ENCODE data around the gene NEAT1.
"Not testable (repeated sequence)": the region's sequence is repeated elsewhere in the genome, so short reads cannot be mapped to it uniquely, and the experiment has no call there.

NEAT1 gene

DNA sequence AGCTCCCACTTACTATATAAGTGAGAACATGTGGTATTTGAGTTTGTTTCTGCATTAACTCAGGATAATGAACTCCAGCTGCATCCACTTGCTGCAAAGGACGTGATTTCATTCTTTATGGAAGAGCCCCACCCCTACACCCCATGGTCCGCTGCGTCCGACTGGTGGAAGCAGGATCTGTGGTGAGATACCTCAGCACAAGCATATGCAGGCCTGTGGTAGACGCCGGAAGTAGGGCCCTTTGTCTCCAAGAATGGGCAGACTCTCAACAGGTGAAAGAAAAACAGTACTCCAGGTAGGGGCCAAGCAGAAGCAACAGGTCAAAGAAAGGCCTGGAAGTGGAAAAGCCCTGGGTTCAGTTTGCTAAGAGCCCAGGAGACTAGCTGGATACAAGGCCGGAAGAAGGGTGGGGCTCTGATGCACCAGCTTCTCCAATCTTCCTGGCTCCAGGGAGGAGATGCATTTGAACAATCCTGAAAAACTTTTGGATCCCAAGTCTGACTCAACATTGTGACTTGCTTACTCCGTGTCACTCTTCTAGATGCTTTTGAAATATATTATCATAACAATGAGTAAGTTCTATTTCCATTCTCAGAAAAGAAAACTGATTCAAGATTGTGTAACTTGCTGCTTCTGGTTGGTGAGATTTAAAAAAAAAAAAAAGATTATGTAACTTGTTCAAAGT lies 30.4 kb downstream of the NEAT1 start:
- DNase-seq (ENCODE audit: low spot score) = no peak

DNA sequence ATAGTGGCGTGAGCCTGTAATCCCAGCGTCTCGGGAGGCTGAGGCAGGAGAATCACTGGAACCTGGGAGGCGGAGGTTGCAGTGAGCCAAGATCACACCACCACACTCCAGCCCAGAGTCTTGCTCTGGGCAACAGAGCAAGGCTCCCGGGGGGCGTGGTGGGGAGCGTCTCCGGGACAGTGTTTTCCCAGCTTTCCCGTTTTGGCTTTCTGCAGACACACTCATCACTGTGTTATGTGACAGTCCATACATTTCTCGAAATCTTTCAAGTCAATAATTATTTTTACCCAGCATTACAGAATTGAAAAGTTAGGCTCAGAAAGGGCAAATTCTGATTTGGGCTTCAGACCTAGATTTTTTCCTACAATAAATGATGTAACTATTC lies 31.7 kb downstream of the NEAT1 start:
- DNase-seq (ENCODE audit: low spot score) = no peak

DNA sequence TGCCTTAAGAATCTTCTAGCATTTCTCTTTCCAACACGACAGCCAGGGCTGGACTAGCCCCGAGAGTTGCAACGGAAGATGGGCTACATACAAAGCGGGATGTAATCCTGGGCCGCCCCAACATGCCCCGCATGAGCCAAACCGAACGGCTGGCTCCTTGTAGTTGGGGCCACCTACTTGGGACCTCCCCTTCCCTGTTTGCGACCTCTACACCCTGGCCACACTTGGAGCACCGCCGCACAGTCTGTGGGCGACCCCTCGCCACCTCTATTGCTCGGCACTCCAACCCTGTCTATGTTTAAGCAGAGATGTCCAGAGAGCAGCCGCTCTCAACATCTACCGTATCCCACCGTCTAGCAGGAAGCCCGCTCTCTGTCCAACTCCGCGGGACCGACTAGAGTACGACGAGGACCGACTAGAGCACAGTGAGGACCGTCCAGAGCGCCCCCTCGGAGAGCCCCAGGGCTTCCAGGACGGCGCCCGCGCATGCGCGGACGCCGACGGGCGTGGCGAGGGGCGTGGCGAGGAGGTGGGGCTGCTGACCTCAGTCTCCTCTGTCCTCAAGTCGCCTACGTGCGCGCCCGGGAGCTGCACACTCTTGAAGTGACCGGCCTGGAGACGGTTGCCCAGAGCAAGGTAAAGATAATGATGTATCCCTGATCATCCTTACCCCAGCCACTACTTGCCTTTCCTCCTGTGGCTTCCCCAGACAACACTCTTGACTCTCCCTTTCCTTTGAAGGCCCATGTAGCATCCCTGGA lies 32.3 kb downstream of the NEAT1 start:
- DNase-seq (ENCODE audit: low spot score) = peak; percentile 89

DNA sequence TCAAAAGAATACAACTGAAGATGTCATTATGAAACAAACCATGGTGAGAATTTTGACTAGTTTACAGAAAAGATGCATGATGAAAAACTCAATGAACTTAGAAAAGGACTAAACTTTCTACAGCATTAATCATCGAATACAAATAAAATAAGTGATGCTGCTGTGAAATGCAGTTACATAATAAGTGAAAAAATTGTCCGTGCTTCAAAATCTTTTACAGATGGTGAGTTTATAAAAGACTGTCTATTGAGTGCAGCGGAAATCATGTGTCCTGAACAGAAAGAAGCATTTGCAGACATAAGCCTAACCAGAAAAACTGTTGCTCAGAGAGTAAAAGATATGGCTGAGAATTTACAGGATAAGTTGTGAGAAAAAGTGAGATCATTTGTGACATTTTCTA lies 33.8 kb downstream of the NEAT1 start:
- DNase-seq (ENCODE audit: low spot score) = no peak

DNA sequence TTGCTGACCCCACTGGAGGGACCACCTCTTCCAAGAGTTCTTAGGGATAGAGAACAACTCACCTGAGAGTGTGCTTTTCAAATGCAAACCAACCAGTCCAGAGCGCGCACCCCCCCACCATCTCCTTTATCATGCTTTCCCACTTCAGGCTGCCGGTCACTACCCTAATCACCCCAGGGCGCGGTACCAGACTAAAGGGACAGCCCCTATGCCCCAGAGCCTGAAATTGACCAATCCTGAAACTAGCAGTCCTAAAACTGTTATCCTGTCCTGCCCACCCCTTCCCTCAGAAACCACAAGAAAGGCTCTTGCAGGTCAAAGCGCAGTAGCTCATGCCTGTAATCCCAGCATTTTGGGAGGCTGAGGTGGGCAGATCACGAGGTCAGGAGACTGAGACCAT lies 37.0 kb downstream of the NEAT1 start:
- no peak for DNase-seq (ENCODE audit: low spot score)

DNA sequence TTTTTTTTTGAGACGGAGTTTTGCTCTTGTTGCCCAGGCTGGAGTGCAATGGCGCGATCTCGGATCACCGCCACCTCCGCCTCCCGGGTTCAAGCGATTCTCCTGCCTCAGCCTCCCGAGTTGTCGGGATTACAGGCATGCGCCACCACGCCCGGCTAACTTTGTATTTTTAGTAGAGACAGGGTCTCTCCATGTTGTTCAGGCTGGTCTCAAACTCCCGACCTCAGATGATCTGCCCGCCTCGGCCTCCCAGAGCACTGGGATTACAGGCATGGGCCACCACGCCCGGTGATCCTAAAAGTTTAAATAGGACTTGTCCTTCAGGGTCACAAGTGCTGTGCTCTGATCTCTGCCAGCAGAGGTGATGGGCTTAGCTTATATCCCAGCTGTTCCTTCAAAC lies 42.9 kb downstream of the NEAT1 start:
- DNase-seq (ENCODE audit: low spot score) = not testable (repeated sequence)

DNA sequence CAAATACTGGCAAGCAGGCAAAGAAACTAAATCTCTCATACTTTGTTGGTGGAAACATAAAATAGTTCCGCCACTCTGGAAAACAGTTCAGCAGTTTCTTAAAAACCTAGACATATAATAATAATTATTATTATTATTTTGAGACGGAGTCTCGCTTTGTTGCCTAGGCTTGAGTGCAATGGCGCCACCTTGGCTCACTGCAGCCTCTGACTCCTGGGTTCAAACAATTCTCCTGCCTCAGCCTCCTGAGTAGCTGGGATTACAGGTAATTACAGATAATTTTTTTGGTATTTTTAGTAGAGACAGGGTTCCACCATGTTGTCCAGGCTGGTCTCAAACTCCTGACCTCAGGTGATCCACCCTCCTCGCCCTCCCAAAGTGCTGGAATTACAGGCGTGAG lies 44.7 kb downstream of the NEAT1 start:
- DNase-seq (ENCODE audit: low spot score) = not testable (repeated sequence)

DNA sequence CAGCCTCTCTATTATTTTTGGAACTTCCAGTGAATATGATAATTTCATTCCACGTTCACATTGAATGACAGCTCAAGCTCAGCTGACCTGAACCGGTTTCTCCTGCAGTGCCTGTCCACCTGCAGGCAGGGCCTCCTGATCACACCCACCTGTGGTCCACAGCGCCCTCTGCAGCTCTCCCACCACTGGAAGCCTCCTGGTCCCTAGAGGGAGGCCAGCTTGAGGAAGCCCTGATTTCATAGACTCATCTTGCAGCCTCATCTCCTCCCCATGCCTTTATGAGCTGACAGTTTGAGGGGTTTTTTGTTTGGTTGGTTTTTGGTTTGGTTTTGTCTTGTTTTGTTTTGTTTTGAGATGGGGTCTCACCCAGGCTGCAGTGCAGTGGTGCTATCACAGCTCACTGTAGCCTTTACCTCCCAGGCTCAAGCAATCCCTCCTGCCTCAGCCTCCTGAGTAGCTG lies 46.3 kb downstream of the NEAT1 start:
- no peak for DNase-seq (ENCODE audit: low spot score)

DNA sequence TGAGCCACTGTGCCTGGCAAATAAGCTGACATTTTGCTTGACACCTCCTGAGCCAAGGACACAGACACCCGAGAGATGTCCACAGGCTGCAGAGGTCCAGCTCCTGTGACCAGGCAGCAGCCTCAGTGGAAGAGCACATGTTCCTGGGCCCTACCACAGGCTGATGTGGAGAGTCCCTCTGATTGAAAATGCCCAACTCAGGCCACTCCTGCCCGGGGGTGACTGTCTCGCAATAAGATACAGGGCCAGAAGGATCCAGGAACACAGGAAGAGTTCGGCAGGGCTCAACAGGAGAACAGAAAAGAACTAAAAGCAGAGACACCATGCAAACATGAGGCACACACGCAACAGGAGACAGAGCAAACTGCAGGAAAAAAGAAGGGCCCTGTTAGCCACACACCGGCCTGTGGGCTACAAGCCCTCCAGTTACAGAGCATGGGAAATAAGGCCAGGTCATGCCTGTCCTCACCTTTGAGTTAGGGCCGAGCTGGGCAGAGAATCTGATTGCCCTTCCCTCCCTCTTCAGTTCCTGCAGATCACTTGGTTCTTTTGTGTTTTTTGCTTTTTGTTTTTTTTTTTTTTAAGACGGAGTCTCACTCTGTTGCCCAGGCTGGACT lies 47.9 kb downstream of the NEAT1 start:
- DNase-seq (ENCODE audit: low spot score) = no peak

DNA sequence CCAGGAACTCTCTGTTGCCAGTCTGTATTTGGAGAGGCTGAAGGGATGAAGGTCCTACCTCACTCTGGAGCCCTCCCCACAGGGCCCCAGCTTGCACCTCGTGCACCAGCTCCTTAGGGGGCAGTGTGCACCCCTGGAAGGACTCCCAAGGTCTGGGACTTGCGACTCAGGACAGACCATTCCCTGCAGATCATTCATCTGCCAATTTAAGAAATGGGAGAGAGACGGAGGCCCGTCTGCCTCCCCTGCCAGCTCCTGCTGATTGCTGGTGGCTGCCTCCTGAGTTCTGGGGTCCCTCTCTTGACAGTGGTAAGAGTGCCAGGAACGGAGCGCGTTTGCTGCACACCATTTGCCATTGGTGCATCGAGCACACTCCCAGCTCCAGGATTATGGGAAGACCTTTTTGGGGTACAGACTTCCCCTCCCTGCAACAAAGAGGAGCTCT lies 48.9 kb downstream of the NEAT1 start:
- peak; percentile 77 for DNase-seq (ENCODE audit: low spot score)

DNA sequence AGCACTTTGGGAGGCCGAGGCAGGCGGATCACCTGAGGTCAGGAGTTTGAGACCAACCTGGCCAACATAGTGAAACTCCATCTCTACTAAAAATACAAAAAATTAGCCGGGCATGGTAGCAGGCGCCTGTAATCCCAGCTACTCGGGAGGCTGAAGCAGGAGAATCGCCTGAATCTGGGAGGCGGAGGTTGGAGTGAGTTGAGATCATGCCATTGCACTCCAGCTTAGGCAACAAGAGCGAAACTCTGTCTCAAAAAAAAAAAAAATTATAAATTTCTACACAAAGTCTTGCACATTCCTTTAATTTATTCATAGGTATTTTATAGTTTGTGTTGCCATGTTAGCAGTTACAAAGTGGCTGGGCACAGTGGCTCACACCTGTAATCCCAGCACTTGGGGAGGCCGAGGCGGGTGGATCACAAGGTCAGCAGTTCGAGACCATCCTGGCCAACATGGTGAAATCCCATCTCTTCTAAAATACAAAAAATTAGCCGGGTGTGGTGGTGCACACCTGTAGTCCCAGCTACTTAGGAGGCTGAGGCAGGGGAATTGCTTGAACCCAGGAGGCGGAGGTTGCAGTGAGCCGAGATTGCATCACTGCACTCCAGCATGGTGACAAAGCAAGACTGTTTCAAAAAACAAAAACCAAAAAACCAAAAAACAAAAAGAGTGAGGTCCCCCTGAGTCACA lies 50.1 kb downstream of the NEAT1 start:
- not testable (repeated sequence) for DNase-seq (ENCODE audit: low spot score)

DNA sequence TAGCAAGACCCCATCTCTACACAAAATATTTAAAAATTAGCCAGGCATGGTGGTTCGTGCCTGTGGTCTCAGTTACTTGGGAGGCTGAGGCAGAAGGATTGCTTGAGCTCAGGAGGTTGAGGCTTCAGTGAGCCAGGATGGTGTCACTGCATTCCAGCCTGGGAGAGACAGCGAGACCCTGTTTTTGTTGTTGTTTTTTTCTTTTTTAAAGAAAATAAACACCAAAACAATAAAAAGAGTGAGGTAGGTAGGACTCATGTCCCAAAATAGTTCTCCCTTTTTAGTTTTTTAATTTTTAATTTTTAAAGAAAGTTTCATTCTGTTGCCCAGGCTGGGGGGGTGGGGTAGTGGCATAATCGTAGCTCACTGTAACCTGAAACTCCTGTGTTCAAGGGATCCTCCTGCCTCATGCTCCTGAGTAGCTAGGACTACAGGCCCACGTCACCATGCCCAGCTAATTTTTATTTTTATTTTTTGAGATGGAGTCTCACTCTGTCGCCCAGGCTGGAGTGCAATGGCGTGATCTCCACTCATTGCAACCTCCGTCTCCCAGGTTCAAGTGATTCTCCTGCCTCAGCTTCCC lies 50.8 kb downstream of the NEAT1 start:
- DNase-seq (ENCODE audit: low spot score) = no peak

DNA sequence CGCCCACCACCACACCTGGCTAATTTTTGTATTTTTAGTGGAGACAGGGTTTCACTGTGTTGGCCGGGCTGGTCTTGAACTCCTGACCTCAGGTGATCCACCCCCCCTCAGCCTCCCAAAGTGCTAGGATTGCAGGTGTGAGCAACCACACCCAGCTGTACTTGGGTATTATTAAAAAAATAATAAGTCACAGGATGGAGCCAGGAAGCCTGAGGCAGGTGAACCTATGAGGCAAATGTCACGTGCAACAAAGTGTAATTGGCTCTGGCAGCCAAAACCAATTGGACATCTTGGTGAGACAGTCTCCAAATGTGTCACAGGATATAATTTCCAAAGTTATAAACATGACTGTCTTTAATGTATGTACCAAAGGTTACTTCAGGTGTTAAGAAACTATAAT lies 52.3 kb downstream of the NEAT1 start:
- DNase-seq (ENCODE audit: low spot score) = no peak

DNA sequence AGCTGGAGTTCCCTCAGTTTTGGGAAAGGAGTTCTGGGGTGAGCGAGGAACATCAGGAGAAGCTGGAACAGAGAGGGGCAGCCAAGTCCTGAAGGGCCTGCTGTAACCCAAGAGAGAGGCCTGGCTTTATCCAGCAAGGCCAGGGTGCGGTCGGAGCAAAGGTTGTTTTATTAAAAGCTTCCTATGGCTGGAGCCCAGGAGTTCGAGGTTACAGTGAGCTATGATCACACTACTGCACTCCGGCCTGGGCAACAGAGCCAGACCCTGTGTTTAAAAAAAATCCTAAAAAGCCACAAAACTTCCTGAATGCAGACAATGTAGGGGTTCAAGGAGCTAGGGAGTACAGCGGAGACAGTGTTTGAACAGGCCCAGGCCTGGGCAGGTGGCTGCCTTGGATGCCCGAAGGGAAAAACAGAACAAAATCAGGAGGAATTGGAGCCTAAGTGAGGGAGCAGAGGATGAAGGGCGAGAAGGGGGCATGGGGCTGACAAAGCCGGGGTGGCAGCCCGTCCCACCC lies 54.1 kb downstream of the NEAT1 start:
- no peak for DNase-seq (ENCODE audit: low spot score)

DNA sequence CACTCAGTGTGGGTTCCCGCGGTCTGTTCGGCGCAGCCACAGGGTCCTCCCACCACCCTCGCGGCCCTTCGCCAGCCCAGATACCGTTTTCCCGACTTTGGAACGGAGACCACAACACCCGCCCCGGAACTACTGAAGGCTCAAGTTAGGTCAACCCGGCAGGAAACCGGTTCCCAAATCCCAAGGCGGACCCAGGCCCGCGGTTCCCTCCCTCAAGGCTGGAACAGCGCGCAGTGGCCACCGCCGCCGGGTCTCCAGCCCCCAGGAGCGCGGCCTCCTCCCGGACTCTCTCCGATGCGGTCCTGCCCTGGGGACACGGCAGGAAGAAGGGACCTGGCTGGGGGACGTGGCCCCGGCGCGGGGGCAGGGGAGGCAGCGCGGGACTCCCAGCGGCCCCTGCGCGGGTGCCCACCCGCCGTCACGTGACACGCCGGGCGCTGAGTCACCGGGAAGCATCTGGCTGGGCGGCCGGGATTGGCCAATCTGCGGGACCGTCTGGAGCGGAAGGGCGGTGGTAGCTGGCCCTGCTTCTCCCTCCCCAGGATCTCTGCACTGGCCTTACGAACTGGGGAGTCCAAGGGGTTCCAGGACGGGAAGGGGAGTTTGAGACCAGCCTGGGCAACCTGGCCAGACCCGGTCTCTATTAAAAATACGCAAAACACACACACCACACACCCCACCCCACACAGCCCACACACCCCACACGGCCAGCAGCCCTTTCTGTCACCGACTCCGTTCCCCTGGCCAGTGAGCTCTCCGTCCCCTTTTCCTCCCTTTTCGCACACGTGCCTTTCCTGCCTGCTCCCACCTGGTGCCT lies 54.8 kb downstream of the NEAT1 start:
- DNase-seq (ENCODE audit: low spot score) = peak; percentile 95

DNA sequence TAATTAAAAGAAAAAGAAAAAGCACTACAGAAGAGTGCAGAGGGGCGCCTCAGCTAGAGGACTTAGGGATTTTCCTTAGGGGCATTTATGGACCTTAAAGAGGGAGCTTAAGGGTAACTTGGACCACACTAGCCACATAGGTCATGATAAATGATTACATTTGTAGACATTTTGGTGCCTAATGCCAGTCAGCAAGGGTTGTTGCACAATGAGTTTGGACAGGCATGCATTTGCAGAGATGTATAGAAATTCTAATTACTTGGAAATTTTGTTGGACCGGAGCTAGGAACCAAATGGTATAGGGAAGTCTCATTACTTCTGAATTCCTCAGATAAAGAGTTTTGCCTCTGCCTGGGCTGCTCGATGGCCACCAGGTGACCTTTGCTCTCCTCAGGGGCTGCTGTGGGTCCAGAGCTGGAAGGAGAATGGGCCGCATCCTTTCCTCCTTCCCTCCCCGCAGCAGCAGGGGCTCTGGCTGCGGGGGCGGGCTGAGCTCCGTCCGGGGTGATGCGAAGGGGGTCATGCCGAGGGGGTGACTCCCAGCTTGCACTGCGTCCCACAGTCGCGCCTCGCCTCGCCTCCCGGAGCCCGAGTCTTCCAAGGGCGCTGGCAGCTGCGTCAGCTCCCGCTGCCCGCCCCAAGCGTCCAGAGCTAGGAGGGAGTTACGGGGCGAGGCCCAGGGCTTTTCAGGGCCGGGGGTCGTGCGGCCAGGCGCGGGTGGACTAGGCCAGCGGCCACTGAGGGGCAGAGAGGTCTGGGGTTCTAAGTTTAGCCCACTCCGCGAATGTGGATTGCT lies 56.0 kb downstream of the NEAT1 start:
- DNase-seq (ENCODE audit: low spot score) = no peak

DNA sequence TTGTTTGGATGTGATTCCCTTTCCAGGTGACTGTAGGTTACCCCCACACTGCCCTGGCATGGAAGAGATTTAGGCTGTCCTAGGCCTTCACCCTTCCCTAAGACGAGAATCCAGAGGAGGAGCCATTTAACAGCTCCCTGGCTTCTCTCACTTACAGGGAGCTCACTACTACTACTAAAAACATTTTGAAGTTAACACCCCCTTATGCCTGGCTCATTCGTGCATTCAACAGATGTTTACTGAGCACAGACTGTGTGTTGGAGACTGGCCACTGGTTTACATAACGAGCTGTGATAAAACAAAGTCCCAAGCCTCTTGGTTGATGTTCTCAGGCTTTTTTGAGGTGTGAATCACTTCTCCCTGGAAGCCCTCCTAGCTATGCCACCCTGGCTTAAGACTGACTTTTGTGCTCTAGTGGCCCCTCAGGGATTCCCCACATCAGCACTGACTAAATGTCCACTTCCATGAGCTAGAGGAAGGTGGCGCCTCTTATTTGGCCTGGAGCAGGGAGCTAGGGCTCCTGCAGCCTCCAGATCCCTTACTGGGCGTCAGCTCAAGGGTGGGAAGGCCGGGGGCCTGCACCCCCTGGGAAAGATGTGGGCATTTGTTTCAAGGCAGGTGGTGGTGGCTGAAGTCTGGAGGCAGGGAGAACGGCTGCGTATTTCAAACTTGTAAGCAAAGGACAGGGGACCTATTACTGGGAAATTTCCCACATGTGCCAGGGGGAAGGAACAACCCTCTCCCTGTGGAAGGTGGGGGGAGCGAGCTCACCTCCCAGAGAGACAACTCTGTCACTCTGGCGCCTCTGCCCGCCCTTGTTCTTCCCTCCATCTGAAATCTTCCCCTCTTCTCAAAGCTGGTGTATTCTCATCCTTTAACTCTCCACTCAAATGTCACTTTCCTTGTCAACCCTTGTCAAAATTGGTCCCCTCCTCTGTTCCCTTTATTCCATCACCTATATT lies 56.9 kb downstream of the NEAT1 start:
- DNase-seq (ENCODE audit: low spot score) = peak; percentile 87

DNA sequence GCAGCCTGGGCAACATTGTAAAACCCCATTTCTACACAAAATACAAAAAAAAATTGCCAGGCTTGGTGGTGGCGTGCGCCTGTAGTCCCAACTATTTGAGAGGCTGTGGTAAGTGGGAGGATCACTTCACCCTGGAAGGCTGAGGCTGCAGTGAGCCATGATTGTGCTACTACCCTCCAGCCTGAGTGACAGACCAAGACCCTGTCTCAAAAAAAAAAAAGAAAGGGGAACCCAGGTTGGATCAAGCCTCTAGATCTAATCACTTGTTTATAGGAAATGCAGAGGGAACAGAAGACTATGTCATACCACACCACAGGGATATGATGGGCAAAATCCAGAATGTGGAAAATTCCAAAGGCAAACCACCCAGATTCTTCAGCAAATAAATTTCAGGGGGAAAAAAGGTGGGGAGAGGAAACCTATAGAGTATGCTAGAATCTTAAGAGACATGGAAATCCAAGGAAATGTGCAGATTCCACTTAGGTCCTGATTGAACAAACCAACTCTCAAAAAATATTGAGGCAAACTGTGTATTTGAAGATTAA lies 59.8 kb downstream of the NEAT1 start:
- DNase-seq (ENCODE audit: low spot score) = no peak

DNA sequence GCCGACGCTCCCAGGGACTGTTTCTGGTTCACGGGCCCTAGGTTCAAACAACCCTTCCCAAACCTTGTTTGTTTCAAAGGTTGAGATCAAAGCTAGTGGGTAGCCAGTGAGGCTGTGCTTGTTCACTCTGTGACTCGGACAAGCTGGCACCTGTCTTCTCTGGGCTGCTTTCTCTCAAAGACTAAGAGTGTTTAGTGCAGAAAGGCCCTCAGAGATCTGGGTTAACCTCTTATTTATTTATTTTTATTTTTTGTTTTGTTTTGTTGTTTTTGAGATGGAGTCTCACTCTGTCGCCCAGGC lies 63.3 kb downstream of the NEAT1 start:
- peak; percentile 64 for DNase-seq (ENCODE audit: low spot score)

Data from pons (tissue), 1 donor.